Breast epithelium (tissue), 4 donors: Measurements from ENCODE around the gene ANAPC2. TPM values are rescaled to one million over a fixed set of nuclear protein-coding genes. Genes with fewer than 3 reads are reported as not detected.
A peak's percentile ranks its signal among the peaks of the same experiment; 100 is the strongest.

Source experiments
- DNase-seq, 2 donors: peaks; one replicate each; pipeline ENCODE4 v3.0.0-alpha.2; 2019; ENCODE audit warnings: low spot score in 2 of 2
- H3K27ac ChIP-seq, 2 donors: fragments of 200-600 bp; sonication (generic) in 1 of 2; one replicate each; pipeline ENCODE4 v1.5.1; 2016 to 2019; ENCODE audit warnings: mild to moderate bottlenecking in 1 of 2
- H3K27me3 ChIP-seq, 2 donors: fragments of 200-600 bp; sonication (generic) in 1 of 2; one replicate each; pipeline versions ENCODE4 v1.5.1 to v1.6.0; 2017 to 2019; ENCODE audit warnings: control low read depth in 1 of 2, mild to moderate bottlenecking in 1 of 2
- H3K36me3 ChIP-seq: fragments of 200-600 bp; one replicate; pipeline ENCODE4 v1.5.1; 2019
- H3K4me1 ChIP-seq, 2 donors: fragments of 200-600 bp; sonication (generic); one replicate each; pipeline ENCODE4 v1.5.1; 2016 to 2019; ENCODE audit warnings: control low read depth in 1 of 2
- H3K4me3 ChIP-seq, 3 donors: fragments of 200-600 bp; sonication (generic); 1 replicate in 2 of 3; 2 replicates in 1 of 3; pipeline ENCODE4 v1.5.1; 2016 to 2019; ENCODE audit warnings: mild to moderate bottlenecking in 3 of 3, moderate library complexity in 2 of 3
- H3K9me3 ChIP-seq, 2 donors: fragments of 200-600 bp; sonication (generic) in 1 of 2; one replicate each; pipeline ENCODE4 v1.5.1; 2016 to 2019; ENCODE audit warnings: control low read depth in 1 of 2
- POLR2A ChIP-seq: fragments of 450-650 bp; IDR thresholded peaks from one replicate; pipeline ENCODE4 v1.6.1; 2016; ENCODE audit warnings: antibody characterized with exemption, mild to moderate bottlenecking, moderate library complexity
- POLR2AphosphoS5 ChIP-seq, 3 donors: sonication (generic); formaldehyde crosslinking; IDR thresholded peaks; one replicate each; pipeline ENCODE4 v1.6.1; 2017; ENCODE audit warnings: antibody characterized with exemption in 3 of 3
- intact Hi-C: fragments of 100-400 bp; cut with DNase I; formaldehyde crosslinking; loops from one replicate; pipeline ENCODE4 v1.15.1; 2023; ENCODE audit warnings: low total_unique reads
- total RNA-seq, 3 donors: library from RNA; depleted of rRNA; stranded (reverse); fragments of >200 nt; gene quantifications; one replicate each; pipeline ENCODE4 v1.1.0, GENCODE V29; 2016
- TF ChIP-seq, protein P1 (sequence below), 3 donors: fragments of 450-650 bp; IDR thresholded peaks; one replicate each; pipeline ENCODE4 v1.5.1; 2016 to 2017; ENCODE audit warnings: antibody characterized with exemption in 3 of 3, mild to moderate bottlenecking in 3 of 3, moderate library complexity in 3 of 3

Gene ANAPC2
- total RNA-seq, 3 donors from 2014 or later, result 32.0 to 35.7 (median 32.9) TPM

DNA sequence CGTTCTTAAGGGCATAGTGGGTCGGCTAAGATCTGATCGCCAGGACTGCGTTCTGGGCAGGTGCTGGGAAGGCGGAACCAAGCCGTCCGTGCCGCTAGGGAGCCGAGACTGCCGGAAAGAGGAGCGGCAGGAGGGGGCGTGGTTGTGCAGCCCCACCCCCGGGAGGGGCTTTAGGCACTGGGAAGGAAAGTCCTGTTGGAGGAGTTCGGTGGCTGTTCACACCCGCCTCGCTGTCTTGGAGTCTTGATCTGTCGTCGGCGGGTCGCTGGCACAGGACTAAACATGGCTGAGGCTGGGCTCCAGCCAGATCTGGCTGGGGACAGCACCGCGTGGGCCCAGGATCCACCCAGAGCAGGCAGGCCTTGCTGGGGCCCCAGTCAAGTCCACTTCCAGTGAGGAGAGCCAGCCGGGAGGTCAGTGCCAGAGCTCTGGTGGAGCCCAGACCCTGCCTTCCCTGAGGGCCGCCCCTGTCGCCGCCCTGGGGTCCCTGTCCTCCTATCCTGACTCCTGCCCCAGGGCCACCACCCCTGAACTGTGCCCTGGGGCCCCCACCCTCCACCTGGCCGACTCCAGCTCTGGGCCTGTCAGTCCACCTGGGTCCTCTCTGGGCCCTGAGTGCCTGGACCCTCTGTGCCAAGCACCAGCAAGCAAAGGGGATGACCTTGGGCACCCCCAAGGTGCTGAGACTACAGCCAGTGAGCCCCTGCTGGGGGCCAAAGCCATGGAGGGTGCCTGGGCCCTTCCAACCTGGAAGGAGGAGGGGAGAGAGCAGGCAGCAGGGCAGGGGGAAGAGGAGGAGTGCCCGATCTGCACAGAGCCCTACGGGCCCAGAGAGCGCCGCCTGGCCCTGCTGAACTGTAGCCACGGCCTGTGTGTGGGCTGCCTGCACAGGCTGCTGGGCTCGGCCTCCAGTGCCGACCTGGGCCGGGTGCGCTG is 29.2 kb upstream of the ANAPC2 start:
- Histone ChIP-seq H3K27me3 (no peaks in the 10 kb centered on the region), H3K27ac (peak overlapping the region; percentile 80 to 88), H3K9me3 (no peaks in the 10 kb centered on the region), H3K4me3 (peak overlapping the region; percentile 14 to 63 (median 51)), H3K36me3 (no peaks in the 10 kb centered on the region), H3K4me1 (peaks cover 0 to 25% of the 10 kb centered on the region in 2 donors)
- no peak for TF ChIP-seq POLR2A
- DNase-seq, result peak; percentile 86 to 92
- intact Hi-C loops, result no loop called here

DNA sequence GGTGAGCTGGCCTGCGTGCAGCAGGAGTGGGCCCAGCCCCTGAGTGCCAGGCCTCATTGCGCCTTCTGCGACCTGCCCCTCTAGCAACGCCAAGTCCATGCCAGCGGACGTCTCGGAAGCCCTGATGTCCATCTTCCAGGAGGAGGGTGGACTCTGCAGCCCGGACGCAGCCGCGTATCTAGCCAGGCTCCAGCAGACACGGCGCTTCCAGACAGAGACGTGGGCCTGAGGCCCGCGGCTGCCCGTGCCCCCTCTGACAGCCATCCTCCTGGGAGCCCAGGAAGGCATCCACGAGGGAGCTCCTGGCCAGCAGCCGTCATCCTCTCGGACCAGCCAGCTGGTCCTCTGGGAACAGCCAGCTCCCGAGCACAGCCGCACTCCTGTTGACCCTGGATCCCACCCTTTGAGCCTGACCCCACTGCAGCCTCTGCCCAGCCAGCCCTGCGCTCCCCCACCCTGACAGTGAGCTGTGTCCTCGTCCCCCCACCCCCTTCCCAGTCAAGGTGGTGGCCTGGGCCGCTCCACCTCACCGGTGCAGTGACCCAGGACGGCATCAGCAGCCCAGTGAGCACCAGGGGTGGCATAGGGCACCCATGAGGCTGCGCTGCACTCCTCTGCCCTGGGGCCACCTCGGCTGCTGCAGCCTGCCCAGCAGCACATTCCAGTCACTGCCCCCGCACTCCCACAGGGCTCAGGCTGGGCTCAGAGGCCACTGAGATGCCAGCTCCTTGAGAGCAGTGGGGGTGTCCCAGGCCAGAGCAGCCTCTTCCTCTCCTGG is 28.0 kb upstream of the ANAPC2 start:
- intact Hi-C loops, result no loop called here
- H3K4me3 ChIP-seq, result peak overlapping the region in 1 of 3 donors; percentile 63
- DNase-seq, result no peak
- no peaks in the 10 kb centered on the region for H3K27me3 ChIP-seq
- no peaks in the 10 kb centered on the region for H3K36me3 ChIP-seq
- peaks cover 0 to 25% of the 10 kb centered on the region in 2 donors for H3K4me1 ChIP-seq
- H3K27ac ChIP-seq, result peak overlapping the region in 1 of 2 donors; percentile 88
- H3K9me3 ChIP-seq, result no peaks in the 10 kb centered on the region
- TF ChIP-seq, protein P1, sequence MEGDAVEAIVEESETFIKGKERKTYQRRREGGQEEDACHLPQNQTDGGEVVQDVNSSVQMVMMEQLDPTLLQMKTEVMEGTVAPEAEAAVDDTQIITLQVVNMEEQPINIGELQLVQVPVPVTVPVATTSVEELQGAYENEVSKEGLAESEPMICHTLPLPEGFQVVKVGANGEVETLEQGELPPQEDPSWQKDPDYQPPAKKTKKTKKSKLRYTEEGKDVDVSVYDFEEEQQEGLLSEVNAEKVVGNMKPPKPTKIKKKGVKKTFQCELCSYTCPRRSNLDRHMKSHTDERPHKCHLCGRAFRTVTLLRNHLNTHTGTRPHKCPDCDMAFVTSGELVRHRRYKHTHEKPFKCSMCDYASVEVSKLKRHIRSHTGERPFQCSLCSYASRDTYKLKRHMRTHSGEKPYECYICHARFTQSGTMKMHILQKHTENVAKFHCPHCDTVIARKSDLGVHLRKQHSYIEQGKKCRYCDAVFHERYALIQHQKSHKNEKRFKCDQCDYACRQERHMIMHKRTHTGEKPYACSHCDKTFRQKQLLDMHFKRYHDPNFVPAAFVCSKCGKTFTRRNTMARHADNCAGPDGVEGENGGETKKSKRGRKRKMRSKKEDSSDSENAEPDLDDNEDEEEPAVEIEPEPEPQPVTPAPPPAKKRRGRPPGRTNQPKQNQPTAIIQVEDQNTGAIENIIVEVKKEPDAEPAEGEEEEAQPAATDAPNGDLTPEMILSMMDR (IDR thresholded peaks at IDR 0.05), result no peak
- TF ChIP-seq POLR2AphosphoS5 (IDR thresholded peaks at IDR 0.05) (no peak), POLR2A (no peak)

DNA sequence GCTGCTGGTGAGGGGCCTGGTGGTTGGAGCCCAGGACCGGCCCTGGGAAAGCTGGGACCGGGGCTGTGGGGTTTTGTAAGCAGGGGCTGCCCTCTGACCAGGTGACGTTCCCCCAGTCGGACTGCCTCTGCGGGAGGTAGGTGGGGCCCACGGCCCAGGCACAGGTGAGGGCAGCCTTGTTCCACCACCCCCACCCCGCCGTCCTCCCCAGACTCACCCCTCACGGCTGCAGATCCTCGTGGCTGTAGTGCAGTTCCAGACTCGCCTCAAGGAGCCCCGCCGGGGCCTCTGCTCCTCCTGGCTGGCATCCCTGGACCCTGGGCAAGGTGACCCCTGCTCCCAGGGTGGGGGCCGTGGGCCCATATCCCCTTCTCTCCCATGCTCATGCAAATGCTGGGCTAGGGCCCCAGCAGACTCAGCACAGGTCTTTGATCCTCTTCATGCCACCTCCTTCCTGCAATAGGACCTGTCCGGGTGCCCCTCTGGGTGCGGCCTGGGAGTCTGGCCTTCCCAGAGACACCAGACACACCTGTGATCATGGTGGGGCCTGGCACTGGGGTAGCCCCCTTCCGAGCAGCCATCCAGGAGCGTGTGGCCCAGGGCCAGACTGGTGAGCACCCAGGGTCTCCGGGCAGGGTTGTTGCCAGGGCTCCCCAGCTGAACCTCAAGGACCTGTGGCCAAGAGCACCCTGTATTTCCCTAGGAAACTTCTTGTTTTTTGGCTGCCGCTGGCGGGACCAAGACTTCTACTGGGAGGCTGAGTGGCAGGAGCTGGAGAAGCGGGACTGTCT is 27.0 kb upstream of the ANAPC2 start:
- intact Hi-C loops, result no loop called here
- Histone ChIP-seq H3K27ac (no peak overlapping the region), H3K4me3 (no peak overlapping the region), H3K36me3 (no peaks in the 10 kb centered on the region), H3K27me3 (no peaks in the 10 kb centered on the region), H3K9me3 (no peaks in the 10 kb centered on the region), H3K4me1 (peaks cover 0 to 25% of the 10 kb centered on the region in 2 donors)
- TF ChIP-seq POLR2AphosphoS5 (IDR thresholded peaks at IDR 0.05) (no peak), POLR2A (no peak)
- TF ChIP-seq, protein P1 (IDR thresholded peaks at IDR 0.05), result no peak
- no peak for DNase-seq

DNA sequence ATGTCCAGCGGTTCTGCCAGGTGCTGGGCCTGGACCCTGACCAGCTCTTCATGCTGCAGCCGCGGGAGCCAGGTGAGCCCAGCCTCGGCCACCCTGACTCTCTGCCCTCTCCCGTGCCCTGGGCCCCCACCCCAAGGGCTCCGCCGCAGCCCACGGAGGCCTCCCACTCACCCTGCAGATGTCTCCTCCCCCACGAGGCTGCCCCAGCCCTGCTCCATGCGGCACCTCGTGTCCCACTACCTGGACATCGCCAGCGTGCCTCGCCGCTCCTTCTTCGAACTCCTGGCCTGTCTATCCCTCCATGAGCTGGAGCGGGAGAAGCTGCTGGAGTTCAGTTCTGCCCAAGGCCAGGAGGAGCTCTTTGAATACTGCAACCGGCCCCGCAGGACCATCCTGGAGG is 26.3 kb upstream of the ANAPC2 start:
- Histone ChIP-seq H3K36me3 (no peaks in the 10 kb centered on the region), H3K9me3 (no peaks in the 10 kb centered on the region), H3K27ac (no peak overlapping the region), H3K27me3 (no peaks in the 10 kb centered on the region), H3K4me3 (no peak overlapping the region), H3K4me1 (peaks cover 0 to 25% of the 10 kb centered on the region in 2 donors)
- TF ChIP-seq POLR2A, result no peak
- TF ChIP-seq, protein P1 (IDR thresholded peaks at IDR 0.05), result no peak
- TF ChIP-seq POLR2AphosphoS5 (IDR thresholded peaks at IDR 0.05), result no peak
- no peak for DNase-seq
- intact Hi-C loops, result no loop called here
